Measurements from ENCODE around the gene SUGP1.

The SUGP1 gene

DNA sequence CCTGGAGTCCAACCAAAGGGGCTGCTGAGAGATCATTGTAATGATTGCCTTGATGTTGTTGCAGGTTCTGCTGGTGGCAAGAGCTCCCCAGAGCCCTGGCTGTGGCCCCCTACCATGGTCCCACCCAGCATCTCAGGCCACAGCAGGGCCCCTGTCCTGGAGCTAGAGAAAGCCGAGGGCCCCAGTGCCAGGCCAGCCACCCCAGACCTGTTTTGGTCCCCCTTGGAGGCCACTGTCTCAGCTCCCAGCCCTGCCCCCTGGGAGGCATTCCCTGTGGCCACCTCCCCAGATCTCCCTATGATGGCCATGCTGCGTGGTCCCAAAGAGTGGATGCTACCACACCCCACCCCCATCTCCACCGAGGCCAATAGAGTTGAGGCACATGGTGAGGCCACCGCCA, 93.1 kb downstream of the SUGP1 start:
- CTCF ChIA-PET: no interaction called here
- no peaks in the 10 kb centered on the region for H3K36me3 Mint-ChIP-seq

DNA sequence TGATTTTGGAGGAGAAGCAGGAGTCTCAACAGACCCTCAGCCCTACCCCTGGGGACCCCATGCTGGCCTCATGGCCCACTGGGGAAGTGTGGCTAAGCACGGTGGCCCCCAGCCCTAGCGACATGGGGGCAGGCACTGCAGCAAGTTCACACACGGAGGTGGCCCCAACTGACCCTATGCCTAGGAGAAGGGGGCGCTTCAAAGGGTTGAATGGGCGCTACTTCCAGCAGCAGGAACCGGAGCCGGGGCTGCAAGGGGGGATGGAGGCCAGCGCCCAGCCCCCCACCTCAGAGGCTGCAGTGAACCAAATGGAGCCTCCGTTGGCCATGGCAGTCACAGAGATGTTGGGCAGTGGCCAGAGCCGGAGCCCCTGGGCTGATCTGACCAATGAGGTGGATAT, 93.6 kb downstream of the SUGP1 start:
- no peaks in the 10 kb centered on the region for H3K9me3 Mint-ChIP-seq
- CTCF ChIA-PET: no interaction called here
- peaks cover 62% of the 10 kb centered on the region for H3K27me3 Mint-ChIP-seq
- H3K36me3 Mint-ChIP-seq: no peaks in the 10 kb centered on the region
- no peak overlapping the region for H3K4me3 Mint-ChIP-seq
- H3K4me1 Mint-ChIP-seq: peaks cover 4% of the 10 kb centered on the region
- H3K27ac Mint-ChIP-seq: no peak overlapping the region
- DNase-seq: no peak

More for the DNA sequence above, 93.1 kb downstream of the SUGP1 start:
- peaks cover 4% of the 10 kb centered on the region for H3K4me1 Mint-ChIP-seq
- no peak overlapping the region for H3K27ac Mint-ChIP-seq
- no peak overlapping the region for H3K4me3 Mint-ChIP-seq
- DNase-seq: no peak
- peaks cover 66% of the 10 kb centered on the region for H3K27me3 Mint-ChIP-seq
- no peaks in the 10 kb centered on the region for H3K9me3 Mint-ChIP-seq

GRCh38 chr19:19226204-19226603, 94.1 kb downstream of the SUGP1 start:
- H3K36me3 Mint-ChIP-seq: no peaks in the 10 kb centered on the region
- DNase-seq: no peak
- no peaks in the 10 kb centered on the region for H3K9me3 Mint-ChIP-seq
- CTCF ChIA-PET: interaction anchor here (0.9 to 2.3 kb wide), 8 partner anchors 8 to 264 kb away, joined by 3 to 13 read pairs (median 4); partner anchors contain the start of genes BORCS8 and RFXANK
- H3K27me3 Mint-ChIP-seq: peaks cover 61% of the 10 kb centered on the region
- H3K4me3 Mint-ChIP-seq: no peak overlapping the region
- H3K4me1 Mint-ChIP-seq: peaks cover 4% of the 10 kb centered on the region
- no peak overlapping the region for H3K27ac Mint-ChIP-seq

All from activated naive CD4-positive, alpha-beta T cell treated with anti-CD3 and anti-CD28 coated beads, Interleukin-2, amount 10 ng/mL, durations not matched to agents 7 days and 5 days (primary cell).